Fibroblast of skin of left quadriceps (primary cell): Measurements from ENCODE around the gene VOPP1.

Source experiments
- DNase-seq, 2 experiments: peaks; one replicate each; pipeline ENCODE4 v3.0.0-alpha.2; 2013; ENCODE audit warnings: low read depth in 2 of 2

Gene VOPP1

DNA sequence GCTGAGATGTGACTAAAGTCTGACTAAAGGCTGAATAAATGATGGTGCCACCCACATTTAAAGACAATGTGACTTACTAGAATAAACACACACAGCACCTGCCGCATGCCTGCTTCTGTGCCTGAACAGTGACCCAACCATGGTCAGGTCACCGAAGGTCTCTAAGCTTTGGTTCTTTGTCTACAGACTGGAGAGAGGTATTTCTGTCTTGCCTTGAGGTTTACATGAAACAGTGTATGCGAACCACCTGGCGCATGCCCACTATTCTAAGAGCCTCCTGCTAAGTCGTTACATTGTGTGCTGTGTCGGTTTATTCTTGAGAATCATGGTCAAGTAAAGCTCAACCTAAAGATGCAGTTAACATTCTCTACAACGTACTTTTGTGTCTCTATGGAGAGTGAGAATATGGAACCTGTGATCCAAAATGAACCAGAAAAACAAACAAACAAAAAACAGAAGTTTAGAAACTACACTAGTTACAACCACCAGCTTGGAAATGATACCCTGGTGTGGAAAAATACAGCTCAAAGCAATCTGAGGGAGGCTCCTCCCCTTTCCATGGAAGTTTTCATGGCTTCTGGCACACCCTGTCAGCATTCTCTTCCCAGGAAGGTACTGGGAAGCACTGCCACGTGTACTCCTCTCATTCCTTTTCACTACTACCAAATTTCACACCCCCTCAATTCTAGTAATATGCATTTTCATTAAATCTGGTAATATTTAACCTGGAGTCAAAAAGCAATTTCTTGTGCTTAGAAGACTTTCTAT is 40.0 kb downstream of the VOPP1 start:
- no peak for DNase-seq

DNA sequence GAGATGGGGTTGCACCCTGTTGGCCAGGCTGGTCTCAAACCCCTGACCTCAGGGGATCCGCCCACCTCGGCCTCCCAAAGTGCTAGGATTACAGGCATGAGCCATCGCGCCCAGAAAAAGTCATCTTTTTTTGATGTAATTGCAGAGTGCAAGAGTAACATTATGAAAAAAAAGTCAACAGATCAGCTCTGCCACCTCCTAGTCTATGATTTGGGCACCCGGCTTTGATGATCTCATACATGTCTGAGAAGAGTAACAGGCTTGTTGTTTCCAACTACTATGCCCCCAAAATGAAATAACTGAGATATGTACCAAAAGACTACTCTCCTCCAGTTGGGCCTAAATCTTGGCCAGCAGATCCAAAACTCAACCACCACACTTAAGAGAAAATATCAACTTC is 40.8 kb downstream of the VOPP1 start:
- no peak for DNase-seq

DNA sequence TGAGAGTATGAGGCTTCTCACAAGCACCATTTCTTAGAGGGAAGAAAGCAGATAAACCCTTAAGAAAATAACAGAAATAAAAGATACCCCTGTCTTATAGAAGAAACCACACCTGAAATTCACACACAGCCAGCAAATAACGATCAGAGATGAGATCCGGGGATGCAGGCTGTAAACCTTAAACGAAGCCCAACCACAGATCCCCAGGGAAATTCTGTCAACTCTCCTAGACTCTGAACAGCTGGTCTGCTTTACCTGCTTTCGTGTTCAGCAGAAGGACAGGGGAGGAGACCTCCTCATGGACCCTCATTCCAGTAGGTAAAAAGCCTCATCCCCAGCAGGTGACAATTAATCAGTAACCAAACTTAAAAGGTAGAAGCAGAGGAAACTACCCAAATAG is 45.0 kb downstream of the VOPP1 start:
- no peak for DNase-seq

DNA sequence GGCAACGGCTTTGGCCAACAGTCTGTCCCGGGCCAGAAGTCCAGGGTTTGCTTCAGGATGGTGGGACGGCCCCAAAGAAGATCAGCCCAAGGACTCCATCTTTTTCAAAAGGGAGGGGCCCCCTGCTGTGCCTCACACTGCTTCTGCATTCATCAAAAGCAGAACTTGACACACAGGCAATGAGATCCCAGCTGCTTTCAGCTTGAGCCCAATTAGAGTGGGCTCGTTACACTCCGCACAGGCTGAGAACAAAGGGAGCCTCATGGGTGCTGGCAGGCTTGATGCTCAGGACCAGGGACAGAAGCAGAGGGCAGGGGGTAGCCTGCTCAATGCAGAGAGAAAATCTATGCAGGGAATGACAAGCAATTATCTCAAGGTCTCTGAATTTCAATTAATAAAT is 45.5 kb downstream of the VOPP1 start:
- DNase-seq: no peak

DNA sequence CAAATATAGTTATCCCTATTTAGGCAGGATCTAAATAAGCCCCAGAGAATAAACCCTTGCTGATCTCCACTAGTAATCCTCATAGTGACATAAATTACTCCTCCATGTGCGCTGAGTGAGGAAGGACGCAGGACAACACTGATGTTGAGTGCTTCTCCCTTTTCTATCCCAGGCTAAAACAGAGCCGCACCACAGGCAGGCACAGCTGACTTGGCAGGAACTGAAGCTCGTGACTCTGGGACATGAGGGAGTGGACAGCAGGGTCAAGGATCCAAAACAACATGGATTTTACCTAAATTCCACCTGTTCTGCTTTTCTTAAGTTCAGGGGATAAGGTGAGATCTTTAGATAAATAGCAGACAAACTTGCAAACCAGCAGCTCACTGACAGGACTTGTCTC is 46.0 kb downstream of the VOPP1 start:
- no peak for DNase-seq

DNA sequence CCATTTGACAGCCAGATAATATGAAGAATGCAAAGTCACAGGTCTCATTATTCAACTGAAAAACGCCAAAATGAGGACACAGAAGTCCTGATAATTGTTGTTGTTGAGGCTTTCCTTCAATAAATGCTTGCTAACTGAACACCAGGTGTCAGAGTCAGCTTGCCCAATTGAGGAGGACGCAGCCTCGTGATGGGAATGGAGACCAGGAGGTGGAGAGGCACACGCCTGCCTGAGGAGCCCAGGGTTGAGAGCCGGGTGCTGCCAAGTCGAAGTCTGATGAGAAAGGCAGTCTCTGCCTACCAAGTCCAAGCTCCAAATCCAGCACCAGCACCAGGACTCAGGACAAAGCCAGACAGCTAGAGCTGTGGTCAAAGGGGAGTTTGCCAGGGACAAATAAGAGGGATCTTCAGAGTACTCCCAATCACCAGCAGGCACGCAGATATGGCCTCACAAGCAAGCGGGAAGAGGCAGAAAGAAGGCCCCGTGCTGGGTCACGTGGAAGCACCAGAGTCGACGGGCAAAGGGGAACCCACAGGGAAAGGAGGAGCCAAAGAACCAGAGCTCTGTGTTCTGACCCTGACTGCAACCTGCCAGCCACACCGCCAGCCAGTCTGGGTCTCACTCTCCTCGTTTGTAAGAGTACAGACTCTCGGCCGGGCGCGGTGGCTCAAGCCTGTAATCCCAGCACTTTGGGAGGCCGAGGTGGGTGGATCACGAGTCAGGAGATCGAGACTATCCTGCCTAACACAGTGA is 47.6 kb downstream of the VOPP1 start:
- no peak for DNase-seq

DNA sequence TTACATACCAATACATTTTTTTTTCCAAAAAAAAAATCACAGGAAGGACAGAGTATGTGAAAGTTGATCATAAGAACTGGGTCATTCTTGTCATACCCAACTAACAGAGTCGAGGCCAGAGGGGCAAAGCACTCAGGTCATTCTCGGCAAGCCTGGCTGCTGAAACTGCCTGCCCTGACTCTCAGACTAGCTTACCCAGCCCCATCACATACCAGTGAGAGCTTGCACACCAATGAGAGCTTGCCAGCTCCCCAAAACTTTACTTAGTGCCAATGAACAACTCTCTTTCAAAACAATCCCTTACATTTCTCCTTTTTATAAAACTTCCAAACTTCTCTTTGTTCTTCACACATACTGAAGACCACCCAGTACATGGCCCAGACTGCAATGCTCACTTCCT is 48.9 kb downstream of the VOPP1 start:
- no peak for DNase-seq

DNA sequence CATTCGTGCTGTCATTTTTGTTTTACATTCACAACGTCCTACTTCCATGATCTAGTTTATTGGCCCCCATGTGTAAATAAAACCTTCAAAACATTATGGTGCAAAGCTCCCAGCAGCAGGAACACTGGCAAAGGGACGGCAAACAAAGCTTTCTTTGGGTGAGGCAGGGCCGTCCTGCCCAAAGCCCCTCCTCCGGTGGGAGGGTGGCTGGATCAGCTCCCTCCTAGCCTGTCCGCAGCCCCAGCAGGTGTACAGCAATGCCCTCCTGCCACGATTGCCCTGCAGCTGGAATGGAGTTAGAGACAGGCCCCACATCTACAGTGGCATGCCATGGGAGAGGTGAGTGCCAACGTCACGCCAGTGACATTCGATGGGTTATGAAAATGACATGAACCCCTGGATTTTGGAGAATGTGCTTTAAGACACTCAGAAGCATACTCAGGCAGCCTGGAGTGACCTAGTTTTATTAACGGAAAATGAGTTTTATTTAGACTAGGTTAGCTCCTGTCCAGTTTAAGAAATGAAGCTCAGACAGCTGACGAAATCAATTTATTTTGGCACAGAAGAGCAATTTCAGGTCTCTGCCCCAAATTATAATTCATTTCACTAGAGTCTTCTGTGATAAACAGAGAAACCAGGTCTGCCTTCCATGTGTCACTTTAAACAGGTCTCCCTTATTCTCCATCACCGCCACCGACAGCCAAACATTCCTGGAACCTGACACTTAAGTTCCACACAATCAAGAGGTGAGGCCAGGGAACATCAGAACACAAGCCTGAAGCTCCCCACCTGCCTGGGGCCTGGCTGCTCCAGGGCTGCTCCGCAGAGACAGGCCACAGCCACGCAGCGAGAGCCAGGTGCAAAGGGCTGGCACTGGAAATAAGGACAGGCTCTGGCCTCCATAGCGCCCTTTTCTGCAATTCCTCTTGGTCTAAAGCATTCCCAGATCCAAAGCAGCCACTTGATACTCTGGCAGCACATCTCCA is 50.1 kb downstream of the VOPP1 start:
- no peak for DNase-seq

DNA sequence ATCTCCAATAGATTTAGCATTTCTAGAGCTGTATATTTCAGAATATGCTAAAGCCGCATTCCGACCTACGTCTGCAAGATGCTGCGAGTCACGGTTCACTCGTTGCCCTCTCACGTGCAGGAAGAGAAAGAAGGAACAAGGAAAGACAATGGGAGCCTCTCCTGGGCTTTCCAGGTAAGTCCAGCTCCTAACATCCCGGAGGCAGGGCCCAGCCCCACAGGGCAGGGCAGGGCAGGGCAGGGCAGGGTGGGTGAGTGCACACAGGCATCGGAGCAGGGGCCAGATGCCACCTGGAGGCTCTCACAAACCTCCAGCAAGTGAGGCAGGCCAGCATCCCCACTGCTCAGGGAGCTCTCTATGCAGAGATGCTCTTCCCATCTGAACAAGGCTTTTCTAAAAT is 50.8 kb downstream of the VOPP1 start:
- DNase-seq: no peak

DNA sequence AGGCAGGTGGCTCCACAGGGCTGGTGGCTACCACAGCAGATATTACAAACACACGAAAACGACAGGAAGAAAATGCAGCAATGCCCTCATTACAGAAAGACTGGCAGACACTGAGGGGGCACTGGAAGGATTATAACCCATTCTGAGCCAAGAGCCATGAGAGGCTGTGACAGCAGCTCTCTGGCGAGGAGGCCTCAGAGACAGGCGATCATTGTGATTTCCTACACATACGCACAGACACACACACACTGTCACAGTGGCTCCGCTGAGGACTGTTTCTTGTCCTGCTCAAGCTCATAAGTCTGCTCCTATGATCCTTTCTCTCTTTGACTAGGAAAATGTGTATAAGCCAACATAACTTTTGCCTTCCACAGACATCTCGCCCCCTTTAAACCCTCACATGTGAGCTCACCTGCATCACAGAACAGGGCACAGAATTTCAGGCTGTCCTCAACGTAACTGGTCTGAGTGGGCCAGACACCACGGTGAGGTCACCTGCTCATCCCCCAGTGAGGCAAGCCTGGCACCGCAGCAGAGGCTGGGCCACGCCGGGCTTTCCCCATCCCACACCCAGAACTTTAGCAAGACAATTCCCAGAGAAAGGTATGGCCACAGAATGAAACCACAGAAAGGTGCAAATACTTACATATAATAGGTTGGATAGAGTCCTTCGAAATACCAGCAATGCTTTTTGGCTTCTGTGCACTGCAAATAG is 51.7 kb downstream of the VOPP1 start:
- DNase-seq: no peak

DNA sequence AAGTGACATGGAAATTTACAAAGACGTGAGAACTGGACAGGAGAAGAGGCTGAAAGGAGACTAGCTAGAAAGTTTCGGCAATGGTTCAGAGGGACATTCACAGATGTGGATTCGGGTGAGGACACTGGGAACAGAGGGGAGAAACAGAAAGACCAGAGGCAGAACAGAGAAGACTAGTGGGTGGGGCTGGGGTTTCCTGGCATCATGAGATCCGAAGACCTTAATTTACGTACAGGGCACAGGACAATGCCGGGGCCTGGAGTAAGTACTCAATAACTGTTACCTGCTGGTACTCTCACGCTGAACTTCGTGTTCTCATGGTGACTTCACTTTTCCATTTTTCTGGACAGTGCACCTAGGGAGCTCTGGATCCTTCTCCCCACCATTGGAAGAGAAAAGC is 53.5 kb downstream of the VOPP1 start:
- DNase-seq: no peak

DNA sequence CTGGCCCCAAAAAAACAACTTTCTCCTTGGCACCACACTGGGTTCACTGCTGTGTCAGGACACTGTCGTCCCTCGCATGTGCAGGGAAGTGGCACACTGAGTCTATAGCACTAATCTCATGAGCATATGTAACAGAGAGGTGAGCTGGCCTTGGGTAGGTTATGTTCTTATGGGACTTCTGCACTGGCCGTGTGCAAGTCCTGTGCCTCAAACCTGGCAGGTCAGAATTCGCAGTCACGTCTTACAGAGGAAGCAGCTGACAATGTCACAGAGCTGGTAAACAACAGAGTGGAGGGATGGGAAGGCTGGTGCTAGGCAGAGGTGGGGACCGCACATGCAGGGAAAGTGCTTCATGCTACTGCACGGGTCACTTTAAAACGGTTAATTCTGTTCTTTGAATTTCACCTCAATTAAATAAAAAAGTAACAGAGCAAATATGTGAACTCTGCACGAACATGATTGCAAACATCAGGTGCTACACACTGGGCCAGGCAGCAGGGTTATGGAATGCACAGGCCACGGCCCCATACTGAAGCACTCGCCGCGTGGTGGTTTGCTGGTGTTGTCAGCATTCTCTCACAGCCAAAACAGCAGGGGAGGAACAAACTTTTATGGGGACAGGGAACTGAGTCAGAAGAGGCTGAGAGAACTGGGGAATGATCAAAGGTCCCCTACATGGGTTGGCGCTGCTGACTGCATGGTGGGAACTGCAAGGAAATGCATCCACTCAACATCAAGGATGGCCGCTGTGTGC is 54.2 kb downstream of the VOPP1 start:
- DNase-seq: no peak

DNA sequence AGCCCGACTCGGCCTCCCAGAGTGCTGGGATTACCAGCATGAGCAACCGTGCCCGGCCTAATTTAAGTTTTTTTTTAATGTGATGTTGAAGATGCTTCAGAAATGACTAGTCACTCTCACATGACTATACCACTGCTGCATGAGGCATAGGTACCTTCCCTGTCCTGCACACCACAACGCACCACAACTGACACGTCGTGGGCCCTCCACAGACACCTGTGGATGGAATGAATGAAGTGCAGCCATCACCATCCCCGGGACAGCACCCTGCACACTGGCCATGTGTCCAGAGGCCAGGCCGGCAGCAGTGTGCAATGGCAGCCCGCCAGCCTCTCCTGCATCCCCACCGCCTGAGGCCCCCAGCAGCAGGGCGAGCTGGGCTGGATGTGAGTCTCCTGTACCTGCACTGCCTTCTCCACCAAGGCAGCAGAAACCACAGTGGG is 55.1 kb downstream of the VOPP1 start:
- DNase-seq: no peak

DNA sequence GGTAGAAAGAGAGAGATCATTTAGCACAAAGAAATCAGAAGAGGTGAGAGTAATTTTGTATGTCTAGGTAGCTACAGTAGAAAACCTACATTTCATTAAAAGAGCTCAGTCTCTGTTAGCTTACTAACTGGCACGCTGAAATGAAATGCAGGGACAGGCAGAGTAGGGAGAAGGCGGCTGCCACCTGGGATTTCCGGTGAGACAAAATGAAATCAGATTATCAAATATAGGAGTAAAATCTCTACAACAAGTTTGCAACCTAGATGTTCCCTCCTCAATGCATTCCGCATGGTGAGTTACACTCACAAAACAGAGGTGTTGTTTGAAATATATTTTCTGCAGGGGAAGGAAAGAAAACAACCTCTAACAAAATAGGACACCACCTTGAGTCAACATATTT is 55.9 kb downstream of the VOPP1 start:
- DNase-seq: no peak

DNA sequence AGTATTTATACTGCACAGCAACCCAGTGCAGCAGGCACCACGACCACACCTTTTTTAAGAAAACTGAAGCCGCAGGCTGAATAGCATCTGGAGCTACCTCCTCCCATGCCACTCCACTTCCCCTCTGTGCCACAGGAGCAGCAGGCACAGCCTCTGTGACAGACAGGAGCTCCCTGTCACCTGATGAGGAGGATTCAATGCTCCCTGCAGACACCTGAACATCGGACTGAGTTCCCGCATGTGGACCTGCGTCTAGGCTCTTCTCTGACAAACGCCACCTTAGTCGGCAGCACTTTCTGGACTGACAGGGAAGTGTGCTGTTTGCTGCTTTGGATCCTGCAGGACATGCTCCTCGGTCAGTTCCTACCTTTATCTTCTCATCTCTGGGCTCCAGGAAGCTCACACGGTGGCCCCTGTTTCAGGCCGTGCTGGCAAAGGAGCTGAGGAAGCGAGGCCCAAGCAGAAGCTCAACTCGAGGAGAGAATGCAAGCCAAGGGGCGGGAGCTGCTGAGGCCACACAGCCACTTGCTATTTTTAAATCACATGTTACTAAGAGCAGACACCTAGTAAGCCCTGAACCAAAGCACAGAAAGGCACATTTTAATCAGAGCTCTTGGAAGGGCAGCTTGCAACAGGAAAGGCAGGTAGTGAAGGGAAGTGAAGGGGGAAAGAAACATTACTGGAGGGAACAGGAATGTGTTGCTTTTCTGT is 56.6 kb downstream of the VOPP1 start:
- DNase-seq: no peak

DNA sequence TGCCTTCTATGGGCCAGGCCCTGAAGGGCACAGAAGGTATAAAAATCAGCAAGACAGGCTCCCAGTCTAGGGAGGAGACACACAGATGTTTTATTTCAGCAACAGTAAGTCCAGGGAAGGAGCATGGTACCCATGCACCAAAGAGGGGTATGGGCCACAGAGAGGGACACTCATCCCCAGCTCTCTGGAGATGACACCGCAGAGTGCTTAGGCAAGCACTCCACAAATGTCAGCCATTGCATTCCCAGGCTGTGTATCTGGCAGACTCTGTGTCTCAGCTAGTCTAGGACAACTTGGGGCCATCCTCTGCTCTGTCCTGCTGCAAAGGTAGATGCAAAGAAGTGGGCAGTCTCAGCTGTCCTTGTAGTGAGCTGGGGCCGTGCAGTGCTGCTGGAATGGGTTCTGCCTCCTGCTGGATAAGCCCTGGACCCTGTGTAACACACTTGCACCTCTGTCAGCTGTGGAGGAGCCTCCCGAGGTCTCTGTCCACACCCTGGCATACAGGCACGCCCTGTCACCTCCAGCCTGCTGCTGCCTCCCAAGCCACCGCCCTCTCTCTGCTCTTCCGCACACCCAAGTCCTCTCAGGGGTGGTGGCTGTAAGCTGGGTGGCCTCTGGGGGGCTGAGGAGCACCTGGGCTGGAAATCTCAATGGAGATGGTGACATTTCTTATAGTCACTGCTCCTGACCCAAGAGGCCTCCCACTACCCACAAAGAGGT is 57.6 kb downstream of the VOPP1 start:
- DNase-seq: no peak

DNA sequence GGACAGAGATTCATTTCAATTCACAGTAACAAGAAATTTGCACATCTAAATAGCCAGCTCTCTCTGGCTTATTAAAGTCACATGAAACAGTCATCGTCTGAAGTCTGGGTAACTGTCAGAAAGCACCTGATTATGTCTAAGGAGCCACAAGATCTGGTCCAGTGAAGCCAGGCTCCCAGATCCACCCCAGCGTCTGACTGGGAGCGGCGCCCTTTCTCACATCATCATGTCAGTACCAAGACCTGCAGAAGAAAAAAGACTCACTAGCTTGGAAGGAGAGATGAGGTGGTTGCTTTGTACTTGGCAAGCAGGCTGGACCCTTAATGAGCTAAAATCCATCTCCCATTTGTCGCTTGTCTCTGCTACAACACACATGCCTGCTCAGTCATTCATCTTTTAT is 58.4 kb downstream of the VOPP1 start:
- DNase-seq: no peak

DNA sequence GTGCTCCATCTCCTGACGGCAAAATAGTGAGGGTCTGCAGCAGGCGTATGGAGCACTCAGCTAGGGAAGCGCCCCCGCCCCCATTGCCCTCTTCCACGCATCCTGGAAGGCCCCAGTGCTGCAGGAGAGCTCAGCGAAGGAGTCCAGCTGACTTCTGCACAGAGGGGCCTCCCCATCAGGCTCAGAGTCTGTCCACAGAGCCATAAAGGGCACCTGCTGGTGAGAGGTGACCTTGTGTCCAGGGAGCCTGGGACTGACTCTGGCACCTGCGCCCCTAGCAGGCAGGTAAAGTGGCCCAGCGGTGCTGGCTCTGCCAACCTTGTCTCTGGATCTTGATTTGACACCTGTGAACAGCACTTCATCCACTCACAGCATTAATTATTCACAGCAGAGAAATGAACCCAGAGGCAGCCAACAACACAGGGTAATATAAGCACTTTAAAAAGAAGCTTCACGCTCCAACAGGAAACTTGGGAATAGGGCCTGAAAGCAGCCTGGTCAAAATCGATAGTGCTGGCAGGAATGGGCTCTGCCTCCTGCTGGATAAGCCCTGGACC is 59.6 kb downstream of the VOPP1 start:
- no peak for DNase-seq

DNA sequence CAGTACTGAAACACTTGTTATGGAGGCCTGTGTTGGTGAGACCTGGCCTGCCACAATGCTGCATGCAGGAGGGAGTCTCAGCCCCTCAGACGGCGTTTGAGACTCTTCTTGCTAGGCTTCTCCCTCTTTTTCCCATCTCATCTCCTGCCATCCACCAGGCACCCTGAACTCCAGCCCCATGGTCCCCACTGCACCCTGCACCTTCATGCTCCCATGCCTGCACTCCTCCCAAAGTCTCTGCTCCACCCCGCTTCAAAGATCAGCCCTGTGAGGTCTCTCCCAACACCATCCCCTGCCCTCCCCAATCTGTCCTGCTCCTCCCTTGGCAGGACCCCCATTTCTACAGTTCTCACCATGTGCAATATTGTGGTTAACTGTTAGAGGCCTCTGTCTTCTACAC is 61.7 kb downstream of the VOPP1 start:
- no peak for DNase-seq
